IMR-90 (cell line): Measurements from ENCODE around the gene RNF166. TPM values are rescaled to one million over a fixed set of nuclear protein-coding genes. Genes with fewer than 3 reads are reported as not detected.

Experiments used
- ELK1 ChIP-seq: fragments of 150-350 bp; IDR thresholded peaks from 2 replicates; pipeline ENCODE4 v1.6.1; 2016; ENCODE audit warnings: low read depth, mild to moderate bottlenecking, low read length, moderate library complexity, borderline replicate concordance
- polyA plus RNA-seq, 3 experiments: library from polyadenylated mRNA; depleted of rRNA; stranded (reverse); fragments of >200 nt; gene quantifications; 2 replicates each; pipeline ENCODE4 v1.2.3, GENCODE V29; 2012; ENCODE audit warnings: low replicate concordance in 1 of 3
- total RNA-seq: library from RNA; depleted of rRNA; stranded (reverse); fragments of >200 nt; gene quantifications from 2 replicates; pipeline ENCODE4 v1.2.3, GENCODE V29; 2012

RNF166 gene
- total and polyA plus RNA-seq, 2 of the 4 experiments (the other 2 are of a cell fraction): 8.1 to 17.4 TPM

- TF ChIP-seq ELK1: no peak
These were observed 32.2 kb upstream of the RNF166 start (continued) for GRCh38 chr16:88738151-88739084.
